ENCODE measurements around the gene CENPP.

CENPP gene

DNA sequence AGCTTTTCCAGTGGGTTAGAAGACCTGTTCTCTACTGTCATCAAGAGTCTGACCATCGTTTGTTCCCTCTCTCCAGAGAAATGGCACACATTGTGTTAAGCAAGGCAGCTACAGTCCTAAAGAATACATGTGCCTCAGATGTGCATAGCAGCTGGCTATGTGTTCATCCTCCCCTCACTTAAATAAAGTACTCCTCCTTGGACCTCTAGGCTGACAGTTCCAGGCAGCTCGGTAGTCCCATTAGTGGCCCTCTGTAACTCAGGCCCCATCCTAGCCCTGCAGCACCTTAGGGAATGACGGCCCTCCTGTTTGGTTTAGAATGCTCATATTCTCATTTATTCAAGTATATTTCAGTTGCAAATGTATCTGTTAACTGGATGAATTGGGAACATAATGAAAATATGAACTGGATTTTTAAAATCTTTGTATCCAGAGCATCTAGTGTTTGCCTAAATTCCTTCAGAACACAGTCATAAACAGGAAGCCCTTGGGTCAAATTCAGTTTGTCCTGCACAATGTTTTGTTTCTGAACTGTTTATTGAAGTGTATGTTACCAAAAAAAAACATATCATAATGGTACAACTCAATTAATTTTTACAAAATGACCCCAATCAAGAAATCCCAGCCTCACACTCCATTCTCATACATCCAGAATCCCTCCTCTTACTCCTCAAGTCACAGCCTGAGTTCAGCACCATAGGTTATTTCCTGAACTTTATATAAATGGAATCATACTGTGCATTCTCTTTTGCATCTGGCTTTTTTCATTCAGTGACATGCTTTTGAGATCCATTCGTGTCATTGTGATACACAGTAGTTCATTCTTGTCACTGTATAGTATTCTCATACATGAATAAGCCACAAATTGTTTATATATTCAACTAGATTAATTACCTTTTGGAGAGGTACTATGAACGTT, 158.1 kb downstream of the CENPP start:
- DNase-seq, result no peak

DNA sequence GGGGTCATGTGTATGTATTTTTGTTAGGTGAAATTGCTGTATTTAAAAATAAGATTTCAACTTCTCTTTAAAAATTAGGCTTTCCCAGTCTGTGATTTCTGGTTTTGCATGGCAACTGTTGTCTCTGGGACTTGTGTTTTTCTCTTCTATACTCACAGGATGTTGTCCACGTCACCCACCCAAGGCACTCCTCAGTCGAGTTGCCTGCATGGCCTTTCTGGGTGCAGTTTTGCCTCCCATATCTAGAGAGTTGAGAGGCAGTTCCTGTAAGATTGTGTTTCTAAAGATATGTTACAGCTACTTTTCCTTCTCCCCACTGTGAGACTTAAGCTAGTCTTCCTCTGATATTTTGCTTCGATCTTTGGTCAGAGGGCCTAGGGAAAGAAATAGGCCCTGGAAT, 158.8 kb downstream of the CENPP start:
- no peak for DNase-seq

DNA sequence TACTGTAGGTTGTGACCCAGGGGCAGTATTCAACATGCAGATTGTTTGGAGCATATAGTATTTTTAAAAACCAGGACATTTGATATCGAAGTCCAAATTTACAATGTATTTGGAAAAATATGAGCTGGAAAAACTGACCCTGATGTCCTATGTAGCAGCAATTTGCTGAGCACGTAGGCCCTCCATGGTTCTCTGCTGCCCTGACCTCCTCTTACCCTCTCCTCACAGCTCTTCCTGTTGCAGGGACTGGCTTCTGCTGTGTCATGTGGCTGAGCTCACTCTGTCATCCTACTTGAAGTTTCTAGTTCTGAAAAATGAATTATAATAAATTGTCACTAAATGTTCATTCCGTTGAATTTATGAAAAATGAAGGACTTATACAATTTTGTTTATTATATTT, 160.6 kb downstream of the CENPP start:
- no peak for DNase-seq

DNA sequence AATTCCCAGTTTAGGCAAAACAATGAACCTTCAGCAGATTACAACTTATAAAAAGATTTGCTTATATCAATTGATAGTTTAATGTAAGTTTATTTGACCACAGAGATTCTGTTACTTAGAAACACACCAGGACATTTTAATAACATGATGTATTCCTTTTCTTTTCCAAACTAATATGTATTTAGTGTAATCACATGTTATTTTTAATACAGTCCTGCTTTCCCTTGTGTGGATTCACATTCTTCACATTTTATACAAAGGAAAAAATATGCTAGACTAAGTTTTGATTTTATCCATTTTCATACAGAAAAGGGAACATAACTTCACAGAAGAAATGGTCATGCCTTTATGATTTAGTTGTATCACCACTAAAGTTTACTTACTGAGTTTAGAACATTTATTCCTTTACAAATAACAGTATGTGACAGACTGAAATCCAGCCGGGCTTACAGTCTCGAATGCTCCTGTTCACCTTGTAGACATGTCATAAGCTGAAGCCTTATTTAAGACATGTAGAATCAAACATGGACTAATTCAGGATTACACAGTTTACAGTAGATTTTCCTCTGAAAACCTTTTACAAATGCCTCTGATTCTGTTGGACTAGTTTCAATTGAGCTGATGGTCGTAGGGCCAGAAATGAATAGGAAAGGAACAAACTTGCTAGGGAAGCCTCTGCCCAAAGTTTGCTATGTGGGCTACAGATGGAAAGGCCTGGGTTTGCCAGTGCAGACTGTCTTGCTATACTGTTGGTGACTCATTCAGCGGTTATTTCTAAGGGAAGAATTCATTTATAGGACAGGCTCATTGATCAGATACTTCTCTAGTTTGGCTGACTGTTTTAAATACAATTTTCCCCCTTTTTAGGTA, 163.2 kb downstream of the CENPP start:
- no peak for DNase-seq

DNA sequence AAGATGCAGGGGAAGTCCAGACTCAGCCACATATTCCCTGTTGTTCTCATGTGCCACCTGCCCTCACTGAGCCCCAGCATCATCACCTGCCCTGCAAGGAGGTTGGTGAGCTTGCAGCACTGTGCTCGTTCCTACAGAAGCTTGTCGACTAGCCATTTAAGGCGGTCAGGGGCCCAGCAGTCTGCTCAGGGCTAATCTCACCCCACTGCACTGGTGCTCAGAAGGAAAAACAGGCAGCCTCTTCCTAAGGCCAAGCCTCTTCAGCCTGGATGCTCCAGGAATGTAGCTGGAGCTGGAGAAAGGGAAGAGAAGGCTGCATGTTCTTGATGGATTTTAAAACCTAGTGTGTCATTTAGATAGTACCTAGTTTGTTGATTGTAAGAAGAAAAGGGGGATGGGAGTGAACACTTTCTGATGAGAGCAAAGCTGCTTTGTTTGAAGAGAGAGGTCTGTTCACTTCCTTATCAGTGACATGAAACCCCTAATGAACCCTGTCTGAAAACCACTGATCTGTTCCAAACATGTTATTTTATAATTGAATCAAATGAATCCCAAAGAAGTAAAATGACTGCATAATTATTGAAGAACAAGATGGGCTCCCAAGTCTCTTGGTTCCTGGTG, 167.1 kb downstream of the CENPP start:
- DNase-seq, result no peak

DNA sequence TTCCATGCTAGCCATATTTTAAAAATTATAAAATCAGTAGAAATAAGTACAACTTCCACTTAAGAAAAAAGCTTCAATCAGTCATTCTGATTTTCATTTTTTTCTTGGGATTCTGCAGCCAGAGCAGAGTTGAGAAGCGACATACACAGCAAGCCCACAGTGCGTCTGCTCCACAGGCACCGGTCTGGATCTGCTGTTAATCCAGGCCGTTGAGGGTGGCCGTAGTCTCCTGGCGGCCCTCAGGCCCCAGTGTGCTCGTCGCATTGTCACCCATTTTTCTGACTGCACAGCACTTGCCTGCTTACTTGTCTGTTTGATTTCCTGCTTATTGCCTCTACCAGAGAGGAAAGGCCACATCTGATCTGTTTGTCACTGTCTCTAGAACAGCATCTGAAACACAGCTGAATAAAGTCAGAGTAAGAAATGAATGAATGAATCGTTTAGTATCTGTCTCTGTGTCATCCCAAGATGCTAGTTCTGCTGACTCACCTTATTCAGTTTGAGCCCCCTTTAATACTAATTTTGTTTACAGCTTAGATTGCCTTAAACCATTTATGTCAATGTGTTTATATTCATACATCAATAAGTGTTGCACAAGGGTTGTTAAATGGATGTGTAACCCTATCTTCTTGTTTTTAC, 168.1 kb downstream of the CENPP start:
- DNase-seq, result no peak

DNA sequence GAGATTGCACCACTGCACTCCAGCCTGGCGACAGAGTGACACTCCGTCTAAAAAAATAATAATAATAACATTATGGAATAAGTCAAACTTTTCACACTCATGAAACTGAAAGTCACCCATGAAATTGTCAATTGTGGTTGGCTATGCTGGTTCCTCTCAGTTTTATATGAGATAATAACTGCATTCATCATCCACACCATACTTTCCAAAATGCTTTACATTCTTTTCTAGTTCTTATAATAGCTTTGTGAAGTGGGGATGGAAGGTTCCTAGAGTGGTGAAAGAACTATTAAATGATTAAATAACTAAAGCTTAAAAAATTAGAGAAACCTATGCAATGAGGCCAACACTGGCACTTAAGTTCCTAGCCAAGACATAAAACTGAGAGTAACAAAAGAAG, 169.1 kb downstream of the CENPP start:
- DNase-seq, result no peak

GRCh38 chr9:92496396-92497176, 170.8 kb downstream of the CENPP start:
- DNase-seq, result no peak

DNA sequence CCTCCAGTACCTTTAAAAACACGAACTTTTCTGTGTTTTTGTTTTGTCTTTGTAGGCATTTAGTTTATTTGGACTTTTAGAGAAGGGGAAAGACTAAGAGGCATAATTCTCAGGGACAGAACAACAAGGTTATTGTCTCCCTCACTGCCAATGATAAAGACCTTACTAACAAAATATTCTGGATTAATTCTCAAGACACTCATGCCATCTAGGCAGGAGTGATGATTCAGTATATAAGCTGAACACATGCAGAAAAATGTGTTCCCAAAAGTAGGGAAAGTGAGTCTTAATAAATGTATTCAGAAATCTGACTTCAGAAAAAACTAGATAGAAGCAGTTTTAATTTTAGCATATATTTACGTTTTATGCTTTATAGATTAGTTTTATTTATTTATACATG, 173.9 kb downstream of the CENPP start:
- no peak for DNase-seq

- no peak for DNase-seq
Observed at GRCh38 chr9:92500725-92501124, 175.0 kb downstream of the CENPP start.

GRCh38 chr9:92501671-92502393, 176.1 kb downstream of the CENPP start:
- DNase-seq, result no peak

DNA sequence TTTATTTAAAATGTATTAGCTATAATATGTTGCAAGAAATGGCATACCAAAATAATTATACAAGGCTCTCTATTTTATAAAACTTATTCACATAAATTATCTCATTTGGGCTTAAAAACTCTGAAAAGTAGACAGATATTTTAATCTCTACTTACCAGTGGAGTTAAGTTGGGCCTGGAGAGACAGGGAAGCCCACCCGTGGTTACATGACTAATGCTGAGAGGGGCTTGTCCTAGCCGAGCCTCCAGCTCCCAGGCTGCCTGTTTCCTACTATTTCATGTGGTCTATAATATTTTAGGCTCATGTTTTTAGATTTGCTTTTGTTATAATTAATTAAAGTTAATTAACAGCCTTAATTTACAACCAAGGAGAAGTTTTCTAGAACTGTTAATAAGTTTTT, 177.4 kb downstream of the CENPP start:
- no peak for DNase-seq

DNA sequence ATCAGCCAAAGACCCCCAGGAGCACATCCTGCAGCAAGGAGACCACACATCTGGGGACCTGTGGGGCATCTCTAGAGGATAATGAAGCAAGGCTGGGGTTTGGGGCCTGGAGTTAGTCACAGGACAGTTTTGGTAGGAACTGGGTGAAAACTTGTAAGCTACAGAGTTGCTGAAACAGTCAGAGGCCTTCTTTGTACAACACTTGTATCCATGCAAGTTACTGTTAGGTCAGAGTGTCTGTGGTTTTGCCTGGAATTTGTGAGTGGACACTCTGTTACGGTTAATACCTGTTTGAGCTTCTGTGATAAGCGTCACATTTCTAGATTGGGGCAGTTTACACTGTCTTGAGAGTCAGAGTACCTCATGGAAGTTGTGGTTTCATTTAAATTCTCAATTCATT, 179.1 kb downstream of the CENPP start:
- no peak for DNase-seq

DNA sequence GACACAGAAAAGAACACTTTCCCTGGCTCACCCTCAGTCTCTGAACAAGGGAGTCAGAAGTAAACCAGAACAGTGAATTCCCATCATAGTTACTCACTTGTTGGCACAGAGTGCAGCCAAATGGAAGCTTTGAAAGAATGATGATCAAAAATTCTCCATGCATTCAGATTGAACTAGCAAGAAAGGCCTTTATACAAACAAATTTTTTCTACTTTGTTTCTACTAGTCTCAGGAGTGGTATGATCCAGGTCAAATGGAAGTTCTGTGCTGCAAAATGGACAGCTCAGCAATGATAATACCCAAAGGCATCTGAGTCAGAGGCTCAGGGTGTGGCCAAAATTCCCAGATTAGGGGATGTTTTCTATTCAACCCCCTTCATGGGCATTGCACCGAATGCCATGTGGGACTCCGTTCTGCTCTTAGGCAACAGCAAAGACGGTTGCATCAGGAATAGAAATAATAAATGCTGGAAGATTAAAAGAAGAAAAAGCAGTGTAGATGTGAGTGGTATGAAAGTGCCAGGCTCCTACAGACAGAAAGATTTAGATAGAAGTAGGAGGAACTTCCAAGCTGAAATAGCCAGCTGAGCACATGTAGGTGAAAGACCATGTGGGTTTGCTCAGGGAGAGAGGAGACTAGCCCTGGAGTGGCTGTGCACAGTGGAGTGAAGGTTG, 180.6 kb downstream of the CENPP start:
- no peak for DNase-seq

- no peak for DNase-seq
Observed at GRCh38 chr9:92507005-92507404, 181.3 kb downstream of the CENPP start.

- DNase-seq, result no peak
Observed at GRCh38 chr9:92507496-92507895, 181.7 kb downstream of the CENPP start.

DNA sequence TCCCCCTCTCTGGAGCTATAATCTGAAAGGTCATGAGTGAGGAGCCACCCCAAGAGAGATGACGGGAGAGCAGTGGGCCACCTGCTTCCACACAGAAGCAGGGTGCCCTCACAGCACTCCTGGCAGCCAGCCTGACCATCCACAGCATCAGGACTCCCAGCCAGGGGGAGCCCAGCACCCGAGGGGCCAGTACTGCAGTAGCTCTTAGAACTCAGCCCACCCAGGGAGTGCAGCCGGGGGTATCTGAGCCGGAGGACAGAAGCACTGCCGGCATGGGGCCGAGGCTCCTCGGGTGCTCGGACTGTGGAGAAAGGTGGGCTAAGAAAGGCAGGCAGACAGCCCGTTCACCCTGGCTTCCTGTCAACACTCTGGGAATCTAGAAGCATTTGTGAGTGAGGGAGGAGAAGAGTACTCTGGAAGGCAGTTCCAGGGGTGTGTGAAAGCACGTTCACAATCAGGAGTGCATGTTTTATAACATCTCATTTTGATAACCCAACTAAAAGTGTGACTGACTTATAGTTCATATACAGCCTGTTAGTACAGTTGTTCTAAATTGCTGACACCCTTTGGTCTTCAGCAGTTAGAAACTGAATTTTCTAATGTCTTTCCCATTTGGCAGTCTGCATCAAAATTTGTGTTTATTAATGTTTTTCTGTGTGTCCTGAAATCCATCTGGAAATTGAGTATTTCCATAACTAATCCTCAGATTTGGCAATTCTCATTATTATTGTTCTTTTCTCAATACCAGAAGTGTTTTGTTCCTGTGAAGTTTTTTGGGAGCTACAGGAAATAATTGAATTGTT, 182.5 kb downstream of the CENPP start:
- no peak for DNase-seq

GRCh38 chr9:92509050-92509449, 183.3 kb downstream of the CENPP start:
- DNase-seq, result no peak

DNA sequence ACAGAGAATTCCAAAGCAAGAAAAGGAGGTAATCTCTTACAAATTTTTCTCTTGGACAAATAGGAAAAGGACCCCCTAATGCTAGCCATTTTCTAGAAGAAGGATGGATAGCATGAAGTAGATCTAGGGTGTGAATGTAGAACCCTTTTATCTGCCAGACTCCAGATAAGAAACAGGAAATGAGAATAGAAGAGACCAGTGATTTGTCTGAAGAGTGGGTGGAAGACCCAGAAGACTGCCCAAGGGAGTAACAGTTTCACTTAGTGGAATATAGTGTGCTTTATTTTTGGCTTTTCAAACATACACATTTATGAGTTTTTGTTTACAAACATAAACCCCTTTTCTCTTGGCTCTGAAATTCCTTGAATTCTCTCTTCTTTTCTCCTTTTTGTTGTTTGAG, 185.0 kb downstream of the CENPP start:
- DNase-seq, result no peak

GRCh38 chr9:92512622-92513021, 186.9 kb downstream of the CENPP start:
- DNase-seq, result no peak
